Loucy (cell line): ENCODE data around the gene KRTAP12-3.

ENCODE experiments used
- H2AFZ ChIP-seq: fragments of 200-600 bp; sonication (generic); 2 replicates; pipeline ENCODE4 v1.6.0; 2016; ENCODE audit warnings: antibody characterized with exemption, mild to moderate bottlenecking, low read length, moderate library complexity
- H3F3A ChIP-seq: fragments of 200-600 bp; 2 replicates; pipeline ENCODE4 v1.6.0; 2016; ENCODE audit warnings: antibody characterized with exemption, low read depth, mild to moderate bottlenecking
- H3K27me3 ChIP-seq: fragments of 200-600 bp; sonication (generic); 2 replicates; pipeline ENCODE4 v1.6.1; 2014; ENCODE audit warnings: low read length, mild to moderate bottlenecking; ENCODE audit not compliant: insufficient read depth, poor library complexity, severe bottlenecking
- H3K36me3 ChIP-seq: fragments of 200-600 bp; sonication (generic); 2 replicates; pipeline ENCODE4 v1.6.1; 2016; ENCODE audit warnings: low read length; ENCODE audit not compliant: insufficient read depth
- H3K4me1 ChIP-seq: fragments of 200-600 bp; sonication (generic); 2 replicates; pipeline ENCODE4 v1.5.1; 2014; ENCODE audit warnings: low read length, mild to moderate bottlenecking; ENCODE audit not compliant: insufficient read depth, poor library complexity, severe bottlenecking
- H3K4me2 ChIP-seq: fragments of 200-600 bp; sonication (generic); 2 replicates; pipeline ENCODE4 v1.6.0; 2014; ENCODE audit warnings: antibody characterized with exemption, low read length, low read depth, mild to moderate bottlenecking; ENCODE audit not compliant: poor library complexity, severe bottlenecking
- H3K4me3 ChIP-seq: fragments of 200-600 bp; sonication (generic); 2 replicates; pipeline ENCODE4 v1.5.1; 2014; ENCODE audit warnings: low read length, mild to moderate bottlenecking, mixed read lengths; ENCODE audit not compliant: poor library complexity, severe bottlenecking
- H3K79me2 ChIP-seq: fragments of 200-600 bp; sonication (generic); 2 replicates; pipeline ENCODE4 v1.6.1; 2014; ENCODE audit warnings: low read length; ENCODE audit not compliant: insufficient read depth
- H3K9ac ChIP-seq: fragments of 200-600 bp; sonication (generic); 2 replicates; pipeline ENCODE4 v1.6.0; 2014; ENCODE audit warnings: mild to moderate bottlenecking, low read depth, low read length, moderate library complexity; ENCODE audit not compliant: poor library complexity, severe bottlenecking
- H3K9me2 ChIP-seq: fragments of 200-600 bp; sonication (generic); replicated peaks from 2 replicates; pipeline ENCODE4 v1.6.1; 2016; ENCODE audit warnings: low read depth, low read length, mixed read lengths
- H3K9me3 ChIP-seq: fragments of 200-600 bp; sonication (generic); 2 replicates; pipeline ENCODE4 v1.6.1; 2014; ENCODE audit warnings: mild to moderate bottlenecking, antibody characterized with exemption, low read length, low read depth; ENCODE audit not compliant: insufficient read depth
- H4K20me1 ChIP-seq: fragments of 200-600 bp; sonication (generic); 2 replicates; pipeline ENCODE4 v1.6.0; 2014; ENCODE audit warnings: antibody characterized with exemption, low read length, mild to moderate bottlenecking; ENCODE audit not compliant: insufficient read depth, poor library complexity, severe bottlenecking
- EZH2phosphoT487 ChIP-seq: fragments of 200-600 bp; IDR thresholded peaks from 2 replicates; pipeline ENCODE4 v1.6.1; 2018; ENCODE audit warnings: antibody characterized with exemption, mild to moderate bottlenecking, moderate library complexity, borderline replicate concordance
- TF ChIP-seq, protein P1 (sequence below): fragments of 200-600 bp; sonication (generic); conservative IDR thresholded peaks from 2 replicates; pipeline ENCODE4 v1.5.1; 2014; ENCODE audit warnings: mild to moderate bottlenecking, antibody characterized with exemption, low read length

KRTAP12-3 gene

GRCh38 chr21:44692798-44693512, 35.2 kb downstream of the KRTAP12-3 start:
- Histone ChIP-seq H4K20me1 (no peaks in the 10 kb centered on the region), H3K9me2 (no peaks in the 10 kb centered on the region), H3K27me3 (no peaks in the 10 kb centered on the region), H3K36me3 (no peaks in the 10 kb centered on the region), H3K4me1 (no peaks in the 10 kb centered on the region), H2AFZ (no peak overlapping the region), H3K9ac (no peak overlapping the region), H3K4me3 (no peak overlapping the region), H3K9me3 (peaks cover 4% of the 10 kb centered on the region; the same call in 1 of the 2 replicates), H3K4me2 (no peak overlapping the region), H3K79me2 (no peaks in the 10 kb centered on the region), H3F3A (no peaks in the 10 kb centered on the region)
- TF ChIP-seq EZH2phosphoT487, result no peak
- TF ChIP-seq, protein P1, sequence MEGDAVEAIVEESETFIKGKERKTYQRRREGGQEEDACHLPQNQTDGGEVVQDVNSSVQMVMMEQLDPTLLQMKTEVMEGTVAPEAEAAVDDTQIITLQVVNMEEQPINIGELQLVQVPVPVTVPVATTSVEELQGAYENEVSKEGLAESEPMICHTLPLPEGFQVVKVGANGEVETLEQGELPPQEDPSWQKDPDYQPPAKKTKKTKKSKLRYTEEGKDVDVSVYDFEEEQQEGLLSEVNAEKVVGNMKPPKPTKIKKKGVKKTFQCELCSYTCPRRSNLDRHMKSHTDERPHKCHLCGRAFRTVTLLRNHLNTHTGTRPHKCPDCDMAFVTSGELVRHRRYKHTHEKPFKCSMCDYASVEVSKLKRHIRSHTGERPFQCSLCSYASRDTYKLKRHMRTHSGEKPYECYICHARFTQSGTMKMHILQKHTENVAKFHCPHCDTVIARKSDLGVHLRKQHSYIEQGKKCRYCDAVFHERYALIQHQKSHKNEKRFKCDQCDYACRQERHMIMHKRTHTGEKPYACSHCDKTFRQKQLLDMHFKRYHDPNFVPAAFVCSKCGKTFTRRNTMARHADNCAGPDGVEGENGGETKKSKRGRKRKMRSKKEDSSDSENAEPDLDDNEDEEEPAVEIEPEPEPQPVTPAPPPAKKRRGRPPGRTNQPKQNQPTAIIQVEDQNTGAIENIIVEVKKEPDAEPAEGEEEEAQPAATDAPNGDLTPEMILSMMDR, result no peak

DNA sequence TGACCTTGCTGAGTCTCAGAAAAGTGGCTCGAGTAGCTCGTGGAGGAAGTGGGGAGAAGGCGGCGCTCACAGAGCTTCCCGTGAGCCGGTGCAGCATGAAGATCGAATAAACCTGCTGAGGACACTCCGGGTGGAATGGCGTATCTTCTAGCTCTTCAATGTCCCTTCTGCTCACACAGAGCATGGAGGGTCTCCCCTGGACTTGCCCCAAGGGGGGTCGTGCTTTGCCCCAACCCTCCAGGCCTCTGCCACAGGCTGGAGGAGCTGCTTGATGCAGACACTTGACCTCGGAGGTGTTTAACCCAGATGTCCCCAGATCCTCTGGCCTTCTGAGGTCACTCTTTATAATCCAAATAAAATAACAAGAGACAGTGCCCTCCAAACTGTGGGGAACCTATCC, 37.0 kb downstream of the KRTAP12-3 start:
- Histone ChIP-seq H3K9me3 (peaks cover 4% of the 10 kb centered on the region; the same call in 1 of the 2 replicates), H3K9me2 (no peaks in the 10 kb centered on the region), H3K9ac (no peak overlapping the region), H3K36me3 (no peaks in the 10 kb centered on the region), H3K4me2 (no peak overlapping the region), H4K20me1 (no peaks in the 10 kb centered on the region), H3F3A (no peaks in the 10 kb centered on the region), H3K79me2 (no peaks in the 10 kb centered on the region), H3K4me1 (no peaks in the 10 kb centered on the region), H3K27me3 (no peaks in the 10 kb centered on the region), H3K4me3 (no peak overlapping the region), H2AFZ (no peak overlapping the region)
- TF ChIP-seq EZH2phosphoT487, result no peak
- TF ChIP-seq, protein P1, result no peak

- TF ChIP-seq EZH2phosphoT487, result no peak
- TF ChIP-seq, protein P1, result no peak
- peaks cover 4% of the 10 kb centered on the region; the same call in 1 of the 2 replicates for H3K9me3 ChIP-seq
- H3F3A ChIP-seq, result no peaks in the 10 kb centered on the region
- no peak overlapping the region for H3K9ac ChIP-seq
- no peaks in the 10 kb centered on the region for H3K27me3 ChIP-seq
- no peak overlapping the region for H3K4me2 ChIP-seq
- no peaks in the 10 kb centered on the region for H4K20me1 ChIP-seq
- H3K36me3 ChIP-seq, result no peaks in the 10 kb centered on the region
- H3K4me1 ChIP-seq, result no peaks in the 10 kb centered on the region
- H2AFZ ChIP-seq, result no peak overlapping the region
- no peaks in the 10 kb centered on the region for H3K79me2 ChIP-seq
- H3K4me3 ChIP-seq, result no peak overlapping the region
- H3K9me2 ChIP-seq, result no peaks in the 10 kb centered on the region
Measured at GRCh38 chr21:44695184-44695583, 37.5 kb downstream of the KRTAP12-3 start.
